H9 (cell line): ENCODE data around the gene USH2A. TPM values are rescaled to one million over a fixed set of nuclear protein-coding genes. Genes with fewer than 3 reads are reported as not detected.

Experiments
- DNase-seq: peaks from one replicate; pipeline ENCODE4 v3.0.0-alpha.2; 2017
- H2AFZ ChIP-seq: one replicate; pipeline ENCODE4 v1.6.1; 2013; ENCODE audit warnings: mild to moderate bottlenecking, low read length, control low read depth, moderate library complexity
- H2AK5ac ChIP-seq: 2 replicates; pipeline ENCODE4 v1.6.1; 2013; ENCODE audit warnings: low read length, control low read depth, mixed read lengths; ENCODE audit not compliant: insufficient read length
- H2BK120ac ChIP-seq: one replicate; pipeline ENCODE4 v1.6.1; 2013; ENCODE audit warnings: low read depth, mild to moderate bottlenecking, low read length, control low read depth, inconsistent platforms; ENCODE audit not compliant: poor library complexity, severe bottlenecking
- H2BK12ac ChIP-seq: 2 replicates; pipeline ENCODE4 v1.6.1; 2013; ENCODE audit warnings: low read length, control low read depth, mixed read lengths, low read depth; ENCODE audit not compliant: insufficient read length
- H2BK15ac ChIP-seq: 2 replicates; pipeline ENCODE4 v1.6.1; 2013; ENCODE audit warnings: low read depth, low read length, control low read depth
- H2BK20ac ChIP-seq: one replicate; pipeline ENCODE4 v1.6.1; 2013; ENCODE audit warnings: low read depth, mild to moderate bottlenecking, low read length, control low read depth, inconsistent platforms; ENCODE audit not compliant: poor library complexity, severe bottlenecking
- H2BK5ac ChIP-seq: 2 replicates; pipeline ENCODE4 v1.6.1; 2013; ENCODE audit warnings: low read length, control low read depth, mixed read lengths; ENCODE audit not compliant: insufficient read length
- H3K14ac ChIP-seq: 2 replicates; pipeline ENCODE4 v1.6.1; 2013; ENCODE audit warnings: low read length, control low read depth; ENCODE audit not compliant: insufficient read depth
- H3K18ac ChIP-seq: 2 replicates; pipeline ENCODE4 v1.6.1; 2013; ENCODE audit warnings: low read depth, mild to moderate bottlenecking, mixed read lengths, low read length, control low read depth; ENCODE audit not compliant: insufficient read length
- H3K23ac ChIP-seq: 2 replicates; pipeline ENCODE4 v1.6.1; 2013; ENCODE audit warnings: low read length, control low read depth, mixed read lengths, low read depth; ENCODE audit not compliant: insufficient read length
- H3K23me2 ChIP-seq: 2 replicates; pipeline ENCODE4 v1.6.1; 2013; ENCODE audit warnings: low read depth, mild to moderate bottlenecking, mixed read lengths, low read length, control low read depth; ENCODE audit not compliant: insufficient read length, poor library complexity, severe bottlenecking
- H3K27ac ChIP-seq: 2 replicates; pipeline ENCODE4 v1.5.1; 2013; ENCODE audit warnings: low read length, control low read depth, mixed read lengths, low read depth; ENCODE audit not compliant: insufficient read length
- H3K27me3 ChIP-seq: 2 replicates; pipeline ENCODE4 v1.6.1; 2013; ENCODE audit warnings: low read length, control low read depth, inconsistent platforms; ENCODE audit not compliant: insufficient read depth
- H3K4ac ChIP-seq: 2 replicates; pipeline ENCODE4 v1.6.1; 2013; ENCODE audit warnings: low read depth, mild to moderate bottlenecking, control low read depth, inconsistent platforms, low read length, moderate library complexity
- H3K4me1 ChIP-seq: 2 replicates; pipeline ENCODE4 v1.6.1; 2013; ENCODE audit warnings: low read length, control low read depth, inconsistent platforms; ENCODE audit not compliant: insufficient read depth
- H3K4me2 ChIP-seq: 2 replicates; pipeline ENCODE4 v1.6.1; 2013; ENCODE audit warnings: low read length, control low read depth, mixed read lengths; ENCODE audit not compliant: insufficient read length, insufficient read depth
- H3K56ac ChIP-seq: 2 replicates; pipeline ENCODE4 v1.6.1; 2013; ENCODE audit warnings: low read depth, mild to moderate bottlenecking, mixed read lengths, low read length, control low read depth; ENCODE audit not compliant: insufficient read length
- H3K79me1 ChIP-seq: 2 replicates; pipeline ENCODE4 v1.6.1; 2013; ENCODE audit warnings: low read depth, mild to moderate bottlenecking, moderate library complexity, low read length, control low read depth, inconsistent platforms; ENCODE audit not compliant: insufficient read depth, poor library complexity, severe bottlenecking
- H3K79me2 ChIP-seq: 2 replicates; pipeline ENCODE4 v1.6.1; 2013; ENCODE audit warnings: low read length, control low read depth, inconsistent platforms; ENCODE audit not compliant: insufficient read depth
- H3K9ac ChIP-seq: 2 replicates; pipeline ENCODE4 v1.6.1; 2013; ENCODE audit warnings: low read length, control low read depth, mixed read lengths; ENCODE audit not compliant: insufficient read length; ENCODE audit errors: extremely low read depth
- H3K9me3 ChIP-seq: one replicate; pipeline ENCODE4 v1.6.1; 2013; ENCODE audit warnings: low read depth, low read length, inconsistent platforms; ENCODE audit not compliant: control insufficient read depth
- H3T11ph ChIP-seq: one replicate; pipeline ENCODE4 v1.6.1; 2013; ENCODE audit warnings: mild to moderate bottlenecking, low read length, control low read depth, inconsistent platforms
- H4K20me1 ChIP-seq: one replicate; pipeline ENCODE4 v1.6.1; 2013; ENCODE audit not compliant: control insufficient read depth, insufficient read length, insufficient read depth
- H4K5ac ChIP-seq: 2 replicates; pipeline ENCODE4 v1.6.1; 2013; ENCODE audit warnings: low read depth, mild to moderate bottlenecking, mixed read lengths, low read length, control low read depth; ENCODE audit not compliant: insufficient read length
- H4K8ac ChIP-seq: replicated peaks from 2 replicates; pipeline ENCODE4 v1.6.1; 2013; ENCODE audit warnings: low read length, control low read depth, mixed read lengths, low read depth; ENCODE audit not compliant: insufficient read length
- H4K91ac ChIP-seq: 2 replicates; pipeline ENCODE4 v1.6.1; 2013; ENCODE audit warnings: low read depth, mild to moderate bottlenecking, moderate library complexity, mixed read lengths, low read length, control low read depth; ENCODE audit not compliant: insufficient read length
- H3K27ac Mint-ChIP-seq, 3 experiments: 2 replicates in 2 of 3; 3 replicates in 1 of 3; pipeline ENCODE4 v1.8.0; 2020 to 2021; ENCODE audit warnings: mixed read lengths in 3 of 3, mild to moderate bottlenecking in 1 of 3, moderate library complexity in 1 of 3
- H3K27me3 Mint-ChIP-seq: 2 replicates; pipeline ENCODE4 v1.8.0; 2021; ENCODE audit warnings: low read depth, mild to moderate bottlenecking, moderate library complexity, mixed read lengths
- H3K36me3 Mint-ChIP-seq, 3 experiments: 2 replicates in 2 of 3; 3 replicates in 1 of 3; pipeline ENCODE4 v1.8.0; 2020 to 2021; ENCODE audit warnings: low read depth in 3 of 3, mixed read lengths in 3 of 3; ENCODE audit not compliant: insufficient read depth in 1 of 3
- H3K4me1 Mint-ChIP-seq, 2 experiments: 2 replicates each; pipeline ENCODE4 v1.8.0; 2020; ENCODE audit warnings: mixed read lengths in 2 of 2
- H3K4me3 Mint-ChIP-seq, 2 experiments: 2 replicates in 1 of 2; 3 replicates in 1 of 2; pipeline ENCODE4 v1.8.0; 2020 to 2021; ENCODE audit warnings: mild to moderate bottlenecking in 2 of 2, mixed read lengths in 2 of 2, moderate library complexity in 1 of 2
- H3K9me3 Mint-ChIP-seq, 2 experiments: 2 replicates in 1 of 2; 3 replicates in 1 of 2; pipeline ENCODE4 v1.8.0; 2020; ENCODE audit warnings: mild to moderate bottlenecking in 2 of 2, mixed read lengths in 2 of 2, moderate library complexity in 1 of 2
- WGBS: extraction: QIAGEN DNeasy Blood & Tissue Kit; methylation state at CpG from one replicate; pipeline ENCODE4 v1.1.7; 2013; ENCODE audit warnings: missing lambda C conversion rate, low lambda C conversion rate, mixed read lengths; ENCODE audit not compliant: insufficient read length; ENCODE audit errors: extremely low coverage; 5-methylcytosine and 5-hydroxymethylcytosine counted together
- total RNA-seq: library from RNA; stranded (reverse); gene quantifications from 2 replicates; pipeline ENCODE4 v1.2.1, GENCODE V29; 2021
- TF ChIP-seq, protein P1 (sequence below): fragments of 200-600 bp; sonication (generic); conservative IDR thresholded peaks from 3 replicates; pipeline ENCODE4 v1.8.0; 2021; ENCODE audit warnings: antibody characterized with exemption, mild to moderate bottlenecking

The USH2A gene
- total RNA-seq, 1 experiment from 2014 or later, result 0.11 TPM

DNA sequence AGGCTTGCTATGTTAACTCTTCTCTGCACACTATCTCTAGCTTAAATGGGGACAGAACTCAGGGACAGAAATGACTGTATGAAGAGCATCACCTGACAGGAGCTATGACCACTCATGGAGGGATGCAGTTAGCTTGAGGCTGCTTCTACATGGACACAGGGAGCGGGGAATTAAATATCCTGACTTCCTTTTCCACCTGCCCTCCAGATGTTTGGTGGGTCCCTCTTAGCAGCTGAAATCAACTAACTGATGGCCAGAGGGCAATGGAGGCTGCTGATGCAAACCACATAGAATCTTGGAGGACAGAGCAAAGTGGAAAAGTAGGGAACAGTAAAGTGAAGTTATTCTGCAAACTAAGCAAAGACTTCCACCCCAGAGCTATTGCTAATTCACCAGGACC is 214.1 kb downstream of the USH2A start:
- Histone ChIP-seq H3K9ac (no peak overlapping the region), H3K27me3 (no peaks in the 10 kb centered on the region), H3T11ph (no peak overlapping the region), H3K4ac (no peak overlapping the region), H2BK15ac (no peak overlapping the region), H2BK12ac (no peak overlapping the region), H3K79me2 (no peaks in the 10 kb centered on the region), H3K79me1 (no peaks in the 10 kb centered on the region), H3K9me3 (no peaks in the 10 kb centered on the region), H3K14ac (no peak overlapping the region), H4K8ac (no peak overlapping the region), H4K20me1 (no peaks in the 10 kb centered on the region), H3K27ac (no peak overlapping the region), H2AFZ (no peak overlapping the region), H3K4me1 (no peaks in the 10 kb centered on the region), H2BK120ac (no peak overlapping the region), H3K4me2 (no peak overlapping the region), H4K5ac (no peak overlapping the region), H3K23ac (no peak overlapping the region), H2BK20ac (no peak overlapping the region), H3K56ac (no peak overlapping the region), H3K23me2 (no peaks in the 10 kb centered on the region), H4K91ac (no peak overlapping the region), H2AK5ac (no peak overlapping the region), H2BK5ac (no peak overlapping the region), H3K18ac (no peak overlapping the region)
- H3K27ac Mint-ChIP-seq, result no peak overlapping the region
- WGBS, result no CpG with 5 or more reads among the region's 1 CpG
- no peaks in the 10 kb centered on the region for H3K27me3 Mint-ChIP-seq
- TF ChIP-seq, protein P1, sequence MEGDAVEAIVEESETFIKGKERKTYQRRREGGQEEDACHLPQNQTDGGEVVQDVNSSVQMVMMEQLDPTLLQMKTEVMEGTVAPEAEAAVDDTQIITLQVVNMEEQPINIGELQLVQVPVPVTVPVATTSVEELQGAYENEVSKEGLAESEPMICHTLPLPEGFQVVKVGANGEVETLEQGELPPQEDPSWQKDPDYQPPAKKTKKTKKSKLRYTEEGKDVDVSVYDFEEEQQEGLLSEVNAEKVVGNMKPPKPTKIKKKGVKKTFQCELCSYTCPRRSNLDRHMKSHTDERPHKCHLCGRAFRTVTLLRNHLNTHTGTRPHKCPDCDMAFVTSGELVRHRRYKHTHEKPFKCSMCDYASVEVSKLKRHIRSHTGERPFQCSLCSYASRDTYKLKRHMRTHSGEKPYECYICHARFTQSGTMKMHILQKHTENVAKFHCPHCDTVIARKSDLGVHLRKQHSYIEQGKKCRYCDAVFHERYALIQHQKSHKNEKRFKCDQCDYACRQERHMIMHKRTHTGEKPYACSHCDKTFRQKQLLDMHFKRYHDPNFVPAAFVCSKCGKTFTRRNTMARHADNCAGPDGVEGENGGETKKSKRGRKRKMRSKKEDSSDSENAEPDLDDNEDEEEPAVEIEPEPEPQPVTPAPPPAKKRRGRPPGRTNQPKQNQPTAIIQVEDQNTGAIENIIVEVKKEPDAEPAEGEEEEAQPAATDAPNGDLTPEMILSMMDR, result no peak
- no peaks in the 10 kb centered on the region for H3K4me1 Mint-ChIP-seq
- H3K36me3 Mint-ChIP-seq, result no peaks in the 10 kb centered on the region
- DNase-seq, result no peak
- H3K9me3 Mint-ChIP-seq, result no peaks in the 10 kb centered on the region
- H3K4me3 Mint-ChIP-seq, result no peak overlapping the region
